Measurements from ENCODE around the gene PBXIP1. TPM values are rescaled to one million over a fixed set of nuclear protein-coding genes. Genes with fewer than 3 reads are reported as not detected.
"Not testable (repeated sequence)": the region's sequence is repeated elsewhere in the genome, so short reads cannot be mapped to it uniquely, and the experiment has no call there.

Gene PBXIP1
- total and polyA plus RNA-seq, 7 donors, result 13.6 to 149 (median 77.7) TPM

DNA sequence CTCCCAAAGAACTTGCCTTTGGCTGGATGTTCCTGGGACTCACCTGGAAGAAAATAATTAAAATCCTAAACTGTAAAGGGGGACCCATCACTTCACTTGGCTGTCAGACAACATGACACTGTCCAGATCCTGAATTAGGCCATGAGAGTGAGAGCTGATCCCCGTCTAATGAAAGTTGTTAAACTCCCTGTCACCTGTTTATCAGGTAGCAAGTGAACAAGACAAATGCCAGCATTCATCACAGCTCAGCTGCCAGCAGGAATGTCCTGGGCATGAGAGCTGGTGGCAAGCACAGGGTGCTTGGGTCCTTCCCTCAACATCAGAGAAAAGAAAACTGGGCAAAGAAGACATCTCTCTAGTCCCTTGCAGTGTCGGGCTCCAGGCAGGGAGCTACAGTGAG is 43.1 kb downstream of the PBXIP1 start:
- 68 to 79% (median 69%) methylated on average over 2 of the region's 2 CpGs for WGBS, 3 donors
- Histone ChIP-seq H3K9me3 (no peaks in the 10 kb centered on the region), H3K4me1 (no peaks in the 10 kb centered on the region), H3K27ac (no peak overlapping the region), H3K27me3 (ENCODE audit: insufficient read depth in 3 of 3, low read length in 2 of 3) (no peaks in the 10 kb centered on the region), H3K36me3 (ENCODE audit: insufficient read depth in 1 of 2, low read depth in 1 of 2) (no peaks in the 10 kb centered on the region), H3K4me3 (no peak overlapping the region)
- intact Hi-C loops (cut with DNase I), result no loop called here
- TF ChIP-seq, protein P1, sequence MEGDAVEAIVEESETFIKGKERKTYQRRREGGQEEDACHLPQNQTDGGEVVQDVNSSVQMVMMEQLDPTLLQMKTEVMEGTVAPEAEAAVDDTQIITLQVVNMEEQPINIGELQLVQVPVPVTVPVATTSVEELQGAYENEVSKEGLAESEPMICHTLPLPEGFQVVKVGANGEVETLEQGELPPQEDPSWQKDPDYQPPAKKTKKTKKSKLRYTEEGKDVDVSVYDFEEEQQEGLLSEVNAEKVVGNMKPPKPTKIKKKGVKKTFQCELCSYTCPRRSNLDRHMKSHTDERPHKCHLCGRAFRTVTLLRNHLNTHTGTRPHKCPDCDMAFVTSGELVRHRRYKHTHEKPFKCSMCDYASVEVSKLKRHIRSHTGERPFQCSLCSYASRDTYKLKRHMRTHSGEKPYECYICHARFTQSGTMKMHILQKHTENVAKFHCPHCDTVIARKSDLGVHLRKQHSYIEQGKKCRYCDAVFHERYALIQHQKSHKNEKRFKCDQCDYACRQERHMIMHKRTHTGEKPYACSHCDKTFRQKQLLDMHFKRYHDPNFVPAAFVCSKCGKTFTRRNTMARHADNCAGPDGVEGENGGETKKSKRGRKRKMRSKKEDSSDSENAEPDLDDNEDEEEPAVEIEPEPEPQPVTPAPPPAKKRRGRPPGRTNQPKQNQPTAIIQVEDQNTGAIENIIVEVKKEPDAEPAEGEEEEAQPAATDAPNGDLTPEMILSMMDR (IDR thresholded peaks at IDR 0.05), result no peak
- no peak for ATAC-seq
- DNase-seq, result no peak

DNA sequence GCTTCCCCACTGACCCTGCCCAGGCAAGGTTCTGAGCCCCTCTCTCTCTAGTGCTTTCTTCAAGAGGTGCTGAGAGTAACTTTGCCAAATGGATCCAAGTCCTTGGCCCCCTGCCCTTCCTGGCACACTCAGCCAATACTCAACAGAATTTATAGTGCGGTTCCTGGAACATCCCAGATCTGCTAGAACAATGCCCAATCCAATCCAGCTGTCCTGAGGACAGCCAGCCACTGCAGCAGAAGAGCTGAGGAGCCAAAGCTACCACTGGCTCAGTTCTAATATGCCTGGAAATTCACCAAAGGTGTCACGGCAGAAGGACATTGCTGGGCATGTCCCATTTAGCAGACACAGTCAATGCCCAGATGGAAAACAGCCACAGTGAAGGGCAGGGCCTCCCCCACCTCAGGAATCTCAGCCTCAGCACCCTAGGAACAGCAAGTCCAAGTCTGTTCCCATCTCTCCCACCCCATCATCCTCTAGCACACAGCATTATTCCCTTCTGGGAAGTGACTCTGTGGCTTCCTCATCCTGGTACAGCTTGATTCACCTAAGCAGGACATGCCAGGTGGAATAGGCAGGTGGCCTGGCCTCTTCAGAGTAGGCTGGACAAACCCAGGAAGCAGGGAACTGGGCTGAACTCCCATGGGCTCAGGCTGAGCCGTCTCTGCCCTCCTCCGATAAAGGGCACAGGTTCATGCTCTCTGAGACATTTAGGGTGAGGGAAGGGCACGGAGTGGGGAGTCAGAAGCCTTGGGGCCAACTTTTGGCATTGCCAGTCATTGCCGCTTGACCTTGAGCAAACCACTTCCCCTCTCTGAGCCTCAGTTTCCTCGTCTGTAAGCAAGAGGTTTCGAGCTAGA is 44.0 kb downstream of the PBXIP1 start:
- H3K4me3 ChIP-seq, result no peak overlapping the region
- no peaks in the 10 kb centered on the region for H3K27me3 ChIP-seq (ENCODE audit: insufficient read depth in 3 of 3, low read length in 2 of 3)
- H3K36me3 ChIP-seq (ENCODE audit: insufficient read depth in 1 of 2, low read depth in 1 of 2), result no peaks in the 10 kb centered on the region
- H3K27ac ChIP-seq, result no peak overlapping the region
- ATAC-seq (peak in 3 of 4 donors; percentile 22 to 68 (median 30)), DNase-seq (no peak)
- intact Hi-C loops (cut with DNase I), result no loop called here
- 66 to 70% (median 68%) methylated on average over 8 of the region's 8 CpGs for WGBS, 3 donors
- TF ChIP-seq, protein P1 (IDR thresholded peaks at IDR 0.05), result no peak
- no peaks in the 10 kb centered on the region for H3K9me3 ChIP-seq
- H3K4me1 ChIP-seq, result no peaks in the 10 kb centered on the region

DNA sequence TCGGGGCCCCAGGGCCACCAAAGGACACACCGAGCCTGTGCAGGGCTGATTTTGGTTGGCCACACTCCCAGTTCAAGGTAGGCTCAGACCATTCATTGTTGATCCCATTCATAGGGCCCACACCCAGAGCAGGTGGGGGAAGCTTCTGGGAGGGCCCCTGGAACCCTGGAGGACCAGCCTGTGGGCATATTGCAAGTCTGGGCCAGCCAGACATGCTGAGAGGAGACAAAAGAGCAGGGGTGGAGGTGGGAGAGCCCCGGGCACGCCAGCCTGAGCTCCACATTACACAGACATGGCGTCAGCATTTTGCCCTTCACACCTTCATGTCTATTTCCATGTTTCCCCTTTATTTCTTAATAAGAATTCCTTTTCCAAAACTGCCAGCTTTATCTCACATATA is 45.0 kb downstream of the PBXIP1 start:
- TF ChIP-seq, protein P1 (IDR thresholded peaks at IDR 0.05), result no peak
- Histone ChIP-seq H3K27me3 (ENCODE audit: insufficient read depth in 3 of 3, low read length in 2 of 3) (no peaks in the 10 kb centered on the region), H3K4me1 (no peaks in the 10 kb centered on the region), H3K36me3 (ENCODE audit: insufficient read depth in 1 of 2, low read depth in 1 of 2) (no peaks in the 10 kb centered on the region), H3K9me3 (no peaks in the 10 kb centered on the region), H3K27ac (no peak overlapping the region), H3K4me3 (no peak overlapping the region)
- 93 to 98% (median 94%) methylated on average over 5 of the region's 5 CpGs for WGBS, 3 donors
- DNase-seq (no peak), ATAC-seq (no peak)
- intact Hi-C loops (cut with DNase I), result no loop called here

DNA sequence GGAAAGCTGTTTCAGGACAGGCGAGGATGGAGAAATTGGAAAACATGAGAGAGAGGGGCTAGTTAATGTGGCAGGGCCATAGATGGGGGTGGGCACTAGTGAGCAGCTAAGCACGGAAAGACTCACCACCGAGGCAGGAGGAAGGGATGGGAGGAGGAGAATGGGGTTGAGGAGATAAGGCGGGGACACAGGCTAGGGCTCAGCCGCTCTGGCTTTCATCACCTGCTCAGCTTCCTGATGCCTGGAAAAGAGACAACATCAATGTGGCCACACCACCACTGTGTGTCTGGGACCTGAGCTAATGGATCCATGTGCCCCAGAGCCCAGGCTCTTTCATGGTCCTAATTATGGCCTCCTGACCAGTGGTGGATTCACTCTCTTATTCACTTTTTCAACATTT is 47.0 kb downstream of the PBXIP1 start:
- 86 to 90% (median 89%) methylated on average over 5 of the region's 5 CpGs for WGBS, 3 donors
- TF ChIP-seq, protein P1 (IDR thresholded peaks at IDR 0.05), result no peak
- ATAC-seq, result no peak

DNA sequence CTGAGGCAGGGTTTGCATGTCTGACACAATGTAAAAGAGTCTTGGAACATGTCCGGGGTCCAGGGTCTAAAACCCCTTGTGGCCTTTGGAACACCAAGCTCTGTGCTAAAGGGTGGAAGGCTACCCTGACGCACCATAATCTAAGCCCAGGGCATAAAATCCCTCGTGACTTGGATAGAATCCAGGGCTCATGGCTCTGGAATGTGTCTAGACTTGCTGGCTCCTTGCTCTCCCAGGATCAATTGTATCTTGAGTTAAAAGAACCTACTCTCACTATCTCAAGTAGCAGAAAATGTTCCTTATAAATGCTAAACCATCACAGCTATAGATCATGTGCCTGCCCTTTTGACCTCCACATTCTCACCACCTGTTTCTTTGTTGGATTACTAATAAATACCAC is 47.8 kb downstream of the PBXIP1 start:
- intact Hi-C loops (cut with DNase I), result not testable (repeated sequence)
- WGBS, 3 donors, result 54 to 66% (median 58%) methylated on average over 3 of the region's 3 CpGs

More for the DNA sequence above, 47.0 kb downstream of the PBXIP1 start:
- Histone ChIP-seq H3K9me3 (no peaks in the 10 kb centered on the region), H3K4me1 (no peaks in the 10 kb centered on the region), H3K36me3 (ENCODE audit: insufficient read depth in 1 of 2, low read depth in 1 of 2) (no peaks in the 10 kb centered on the region), H3K27me3 (ENCODE audit: insufficient read depth in 3 of 3, low read length in 2 of 3) (no peaks in the 10 kb centered on the region), H3K27ac (no peak overlapping the region), H3K4me3 (no peak overlapping the region)
- DNase-seq, result no peak
- intact Hi-C loops (cut with DNase I), result no loop called here

More for the DNA sequence above, 47.8 kb downstream of the PBXIP1 start:
- DNase-seq; ATAC-seq; H3K9me3 ChIP-seq; H3K4me1 ChIP-seq; H3K27me3 ChIP-seq (ENCODE audit: insufficient read depth in 3 of 3, low read length in 2 of 3); H3K4me3 ChIP-seq; H3K27ac ChIP-seq; H3K36me3 ChIP-seq (ENCODE audit: insufficient read depth in 1 of 2, low read depth in 1 of 2): not testable (repeated sequence)
